Measurements from ENCODE around the gene PLAC8.
"Not testable (repeated sequence)": the region's sequence is repeated elsewhere in the genome, so short reads cannot be mapped to it uniquely, and the experiment has no call there.

The PLAC8 gene

DNA sequence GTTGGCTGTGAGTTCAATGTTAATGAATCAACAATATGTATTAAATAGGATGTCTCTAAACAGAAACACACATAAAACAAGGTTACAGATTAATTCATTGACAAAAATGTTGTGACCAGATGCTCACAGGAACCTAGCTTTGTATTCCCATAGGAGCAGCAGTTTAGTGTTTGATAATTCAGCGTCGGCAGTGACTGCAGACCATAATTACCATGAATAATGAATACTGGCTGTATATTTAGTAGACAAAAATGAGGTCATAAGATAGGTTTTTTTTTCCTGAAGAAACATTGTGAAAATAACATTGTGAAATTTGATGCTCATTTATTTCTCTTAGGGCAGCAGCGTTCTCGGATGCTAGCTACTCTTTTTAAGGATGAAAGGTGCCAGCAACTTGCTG lies 51.8 kb downstream of the PLAC8 start:
- DNase-seq = no peak

DNA sequence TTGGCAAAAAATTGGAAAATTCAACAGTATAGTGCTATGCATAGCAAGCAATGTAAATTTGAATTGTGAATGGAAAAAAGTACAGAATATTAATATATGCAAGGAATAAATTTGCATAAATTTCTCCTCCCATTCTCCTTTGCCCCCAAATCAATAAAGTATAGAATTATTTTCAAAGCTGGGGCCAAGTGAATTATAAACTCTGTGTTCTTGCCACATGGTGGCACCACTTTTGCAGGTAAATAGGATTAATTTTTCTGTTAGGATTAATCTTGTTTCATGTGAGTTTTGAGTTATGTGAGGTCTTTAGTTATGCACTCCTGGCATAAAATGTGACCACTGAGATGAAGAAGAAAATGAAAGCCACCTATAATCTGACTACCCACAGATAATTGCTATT lies 59.6 kb downstream of the PLAC8 start:
- DNase-seq = no peak

DNA sequence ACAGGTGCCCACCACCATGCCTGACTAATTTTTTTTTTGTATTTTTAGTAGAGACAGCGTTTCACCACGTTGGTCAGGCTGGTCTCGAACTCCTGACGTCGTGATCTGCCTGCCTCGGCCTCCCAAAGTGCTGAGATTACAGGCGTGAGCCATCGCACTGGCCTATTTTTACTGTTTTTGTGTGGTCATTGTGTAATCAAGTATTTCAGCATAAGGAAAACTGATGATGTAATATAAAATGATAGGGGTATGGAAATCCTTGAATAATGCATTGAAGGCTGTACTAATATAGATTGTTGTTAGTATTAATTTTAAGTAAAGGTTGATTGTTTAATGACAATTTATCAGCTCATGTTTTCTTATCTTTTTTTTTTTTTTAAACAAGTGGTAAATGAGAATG lies 65.7 kb downstream of the PLAC8 start:
- not testable (repeated sequence) for DNase-seq

- no peak for DNase-seq
These were observed 67.6 kb downstream of the PLAC8 start for GRCh38 chr4:83046693-83047473.

DNA sequence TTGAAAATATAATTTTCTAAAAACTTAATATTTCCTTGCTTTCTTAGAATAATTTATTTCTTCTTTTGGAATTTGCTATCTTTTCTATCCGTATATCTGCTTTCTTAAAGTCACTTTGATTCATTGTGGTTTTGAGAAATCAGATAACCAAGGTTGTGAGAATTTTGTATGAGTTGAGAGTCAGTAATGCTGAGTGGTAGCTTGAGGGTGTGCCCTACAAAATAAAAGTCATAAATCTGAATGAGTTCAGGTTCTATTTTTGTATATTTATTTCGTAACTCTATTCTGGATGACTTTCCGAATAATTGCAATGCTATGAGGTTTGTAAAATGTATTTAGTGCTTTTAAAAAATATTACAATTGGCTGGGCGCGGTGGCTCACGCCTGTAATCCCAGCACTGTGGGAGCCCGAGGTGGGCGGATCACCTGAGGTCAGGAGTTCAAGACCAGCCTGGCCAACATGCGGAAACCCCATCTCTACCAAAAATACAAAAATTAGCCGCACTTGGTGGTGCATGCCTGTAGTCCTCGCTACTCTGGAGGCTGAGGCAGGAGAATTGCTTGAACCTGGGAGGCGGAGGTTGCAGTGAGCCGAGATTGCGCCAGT lies 70.6 kb downstream of the PLAC8 start:
- no peak for DNase-seq

DNA sequence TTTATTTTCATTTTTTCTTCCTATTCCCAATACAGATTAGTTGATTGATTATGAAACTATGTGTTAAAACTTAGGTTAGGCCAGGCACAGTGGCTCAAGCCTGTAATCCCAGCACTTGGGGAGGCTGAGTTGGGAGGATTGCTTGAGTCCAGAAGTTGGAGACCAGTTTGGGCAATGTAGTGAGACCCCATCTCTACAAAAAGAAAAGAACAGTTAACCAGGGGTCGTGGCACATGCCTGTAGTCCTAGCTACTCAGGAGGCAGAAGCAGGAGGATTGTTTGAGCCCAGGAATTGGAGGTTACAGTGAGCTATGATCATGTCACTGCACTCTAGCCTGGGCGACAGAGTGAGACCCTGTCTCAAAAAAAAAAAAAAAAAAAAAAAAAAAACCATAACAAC lies 71.4 kb downstream of the PLAC8 start:
- not testable (repeated sequence) for DNase-seq

GRCh38 chr4:83040269-83040668 lies 74.3 kb downstream of the PLAC8 start:
- DNase-seq = no peak

Measured in activated CD8-positive, alpha-beta memory T cell treated with anti-CD3 and anti-CD28 coated beads, Interleukin-2, amount 50 U/mL, for 4 hours (primary cell).